Colonic mucosa (tissue), 4 donors: ENCODE results near the gene CD81. TPM values are rescaled to one million over a fixed set of nuclear protein-coding genes. Genes with fewer than 3 reads are reported as not detected.

Experiments
- DNase-seq: peaks from one replicate; pipeline ENCODE4 v3.0.0-alpha.2; 2020
- H3K27ac ChIP-seq: fragments of 200-600 bp; one replicate; pipeline ENCODE4 v1.8.0; 2021
- H3K27me3 ChIP-seq: fragments of 200-600 bp; one replicate; pipeline ENCODE4 v1.8.0; 2021
- H3K36me3 ChIP-seq: fragments of 200-600 bp; one replicate; pipeline ENCODE4 v1.8.0; 2021
- H3K4me1 ChIP-seq: fragments of 200-600 bp; one replicate; pipeline ENCODE4 v1.8.0; 2021; ENCODE audit warnings: mild to moderate bottlenecking
- H3K4me3 ChIP-seq: fragments of 200-600 bp; one replicate; pipeline ENCODE4 v1.8.0; 2021
- H3K9ac ChIP-seq, 2 donors: one replicate each; pipeline ENCODE4 v1.7.0; 2013; ENCODE audit warnings: control low read depth in 2 of 2, low read depth in 2 of 2, low read length in 2 of 2
- H3K9me3 ChIP-seq: fragments of 200-600 bp; one replicate; pipeline ENCODE4 v1.8.0; 2021
- CTCF ChIP-seq: fragments of 200-600 bp; IDR thresholded peaks from one replicate; pipeline ENCODE4 v1.8.0; 2022; ENCODE audit warnings: antibody characterized with exemption, mild to moderate bottlenecking
- intact Hi-C: fragments of 100-400 bp; cut with DNase I; formaldehyde crosslinking; loops from one replicate; pipeline ENCODE4 v1.14.1; 2022
- total RNA-seq, 2 donors: library from RNA; stranded (reverse); fragmentation: NEBNext Ultra II Directional in 1 of 2; extraction: Animal tissue kit (Norgen Biotek cat#: 25700) in 1 of 2; gene quantifications; one replicate each; pipeline ENCODE4 v1.2.1, GENCODE V29; 2021
- donor health status: healthy.
- donor health status: DM: no; HTN: no; CAD: no.
- donor health status: DM: no; HTN: no; CAD: no.

Gene CD81
- total RNA-seq, 2 donors from 2014 or later = 185 to 208 TPM

- Histone ChIP-seq H3K36me3 (peaks cover 3% of the 10 kb centered on the region), H3K27ac (no peak overlapping the region), H3K9me3 (no peaks in the 10 kb centered on the region), H3K9ac (no peak overlapping the region), H3K27me3 (no peaks in the 10 kb centered on the region), H3K4me1 (no peaks in the 10 kb centered on the region), H3K4me3 (no peak overlapping the region)
- intact Hi-C loops = no loop called here
- no peak for TF ChIP-seq CTCF
- DNase-seq = no peak
These were observed 14.3 kb downstream of the CD81 start for GRCh38 chr11:2391181-2391975.

- no peak for TF ChIP-seq CTCF
- no peak for DNase-seq
- H3K4me3 ChIP-seq = no peak overlapping the region
- no peak overlapping the region for H3K27ac ChIP-seq
- H3K27me3 ChIP-seq = no peaks in the 10 kb centered on the region
- H3K4me1 ChIP-seq = no peaks in the 10 kb centered on the region
- no peaks in the 10 kb centered on the region for H3K9me3 ChIP-seq
- no peak overlapping the region for H3K9ac ChIP-seq
- intact Hi-C loops = no loop called here
- peaks cover 3% of the 10 kb centered on the region for H3K36me3 ChIP-seq
These were observed 15.3 kb downstream of the CD81 start for GRCh38 chr11:2392241-2392959.

GRCh38 chr11:2393111-2393868, 16.2 kb downstream of the CD81 start:
- no peak overlapping the region for H3K27ac ChIP-seq
- no peaks in the 10 kb centered on the region for H3K9me3 ChIP-seq
- no peak overlapping the region for H3K4me3 ChIP-seq
- no peak for DNase-seq
- intact Hi-C loops = no loop called here
- no peak for TF ChIP-seq CTCF
- H3K36me3 ChIP-seq = peaks cover 3% of the 10 kb centered on the region
- H3K9ac ChIP-seq = no peak overlapping the region
- H3K27me3 ChIP-seq = no peaks in the 10 kb centered on the region
- H3K4me1 ChIP-seq = no peaks in the 10 kb centered on the region

- intact Hi-C loops = no loop called here
- Histone ChIP-seq H3K9ac (no peak overlapping the region), H3K4me1 (peaks cover 2% of the 10 kb centered on the region), H3K36me3 (peaks cover 3% of the 10 kb centered on the region), H3K9me3 (no peaks in the 10 kb centered on the region), H3K4me3 (no peak overlapping the region), H3K27me3 (no peaks in the 10 kb centered on the region), H3K27ac (no peak overlapping the region)
- no peak for TF ChIP-seq CTCF
- DNase-seq = no peak
These were observed 17.1 kb downstream of the CD81 start for GRCh38 chr11:2393941-2394817.

GRCh38 chr11:2394818-2395105, 17.7 kb downstream of the CD81 start:
- Histone ChIP-seq H3K27ac (no peak overlapping the region), H3K36me3 (peaks cover 3% of the 10 kb centered on the region), H3K4me3 (no peak overlapping the region), H3K9ac (no peak overlapping the region), H3K4me1 (peaks cover 8% of the 10 kb centered on the region), H3K27me3 (no peaks in the 10 kb centered on the region), H3K9me3 (no peaks in the 10 kb centered on the region)
- no peak for DNase-seq
- intact Hi-C loops = no loop called here
- no peak for TF ChIP-seq CTCF
